T-helper 1 cell (primary cell): ENCODE results near the gene FBN1.
A peak's percentile ranks its signal among the peaks of the same experiment; 100 is the strongest.

Source experiments
- DNase-seq, 5 donors: peaks; one replicate each; pipeline ENCODE4 v3.0.0-alpha.2; 2012 to 2020

FBN1 gene

DNA sequence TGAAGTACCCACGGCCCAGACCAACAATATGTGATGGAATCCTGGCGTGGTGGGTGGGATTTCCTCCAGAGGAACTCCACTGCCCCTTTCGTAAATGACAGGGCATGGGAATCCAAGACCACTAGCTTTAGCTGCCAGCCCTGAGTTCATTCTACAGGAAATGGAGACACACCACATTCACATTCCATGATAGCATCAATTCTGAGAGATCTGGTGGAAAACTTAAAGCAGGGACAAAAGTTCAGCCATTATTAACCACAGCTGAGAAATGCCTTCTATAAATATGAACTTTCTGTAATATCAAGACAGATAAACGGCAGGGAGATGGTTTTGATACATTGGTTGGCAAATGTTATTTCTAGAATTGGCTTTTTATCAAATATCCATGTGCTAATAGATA is 98.2 kb downstream of the FBN1 start:
- no peak for DNase-seq

DNA sequence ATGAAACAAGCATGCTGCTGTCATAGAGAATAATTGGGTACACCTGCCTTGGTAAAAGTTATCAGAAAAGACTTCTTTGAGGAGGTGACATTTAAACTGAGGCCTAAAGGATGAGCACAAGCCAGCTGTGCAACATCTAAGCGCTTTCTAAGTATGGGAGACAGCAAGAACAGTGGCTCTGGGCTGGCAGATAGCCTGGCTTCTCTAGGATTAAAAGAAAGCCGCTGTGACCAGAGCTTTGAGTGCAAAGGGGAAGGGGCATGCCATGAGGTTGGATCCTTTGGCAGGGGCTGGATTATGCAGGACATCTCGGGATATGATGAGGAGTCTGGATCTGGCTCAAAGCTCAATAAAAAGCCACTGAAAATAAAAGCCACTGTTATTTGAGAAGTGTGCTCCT is 99.2 kb downstream of the FBN1 start:
- no peak for DNase-seq

DNA sequence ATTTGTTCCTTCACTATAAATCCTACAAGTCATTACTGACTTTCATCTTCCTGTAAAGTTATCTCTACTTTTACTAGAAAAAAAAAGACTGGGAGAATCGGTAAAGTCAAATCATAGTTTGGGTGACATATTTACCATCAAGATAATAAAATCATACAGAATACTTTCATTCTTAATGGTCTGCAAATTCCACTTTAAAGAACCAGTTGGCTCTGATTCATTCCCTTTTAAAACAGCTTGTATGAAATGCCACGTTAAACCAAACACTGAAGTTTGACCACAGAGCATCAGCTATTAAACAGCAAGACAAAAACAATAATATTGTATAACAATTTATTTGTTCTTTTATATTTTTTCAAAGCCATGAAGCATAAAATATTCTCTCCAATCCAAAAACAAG is 100.7 kb downstream of the FBN1 start:
- DNase-seq = no peak

DNA sequence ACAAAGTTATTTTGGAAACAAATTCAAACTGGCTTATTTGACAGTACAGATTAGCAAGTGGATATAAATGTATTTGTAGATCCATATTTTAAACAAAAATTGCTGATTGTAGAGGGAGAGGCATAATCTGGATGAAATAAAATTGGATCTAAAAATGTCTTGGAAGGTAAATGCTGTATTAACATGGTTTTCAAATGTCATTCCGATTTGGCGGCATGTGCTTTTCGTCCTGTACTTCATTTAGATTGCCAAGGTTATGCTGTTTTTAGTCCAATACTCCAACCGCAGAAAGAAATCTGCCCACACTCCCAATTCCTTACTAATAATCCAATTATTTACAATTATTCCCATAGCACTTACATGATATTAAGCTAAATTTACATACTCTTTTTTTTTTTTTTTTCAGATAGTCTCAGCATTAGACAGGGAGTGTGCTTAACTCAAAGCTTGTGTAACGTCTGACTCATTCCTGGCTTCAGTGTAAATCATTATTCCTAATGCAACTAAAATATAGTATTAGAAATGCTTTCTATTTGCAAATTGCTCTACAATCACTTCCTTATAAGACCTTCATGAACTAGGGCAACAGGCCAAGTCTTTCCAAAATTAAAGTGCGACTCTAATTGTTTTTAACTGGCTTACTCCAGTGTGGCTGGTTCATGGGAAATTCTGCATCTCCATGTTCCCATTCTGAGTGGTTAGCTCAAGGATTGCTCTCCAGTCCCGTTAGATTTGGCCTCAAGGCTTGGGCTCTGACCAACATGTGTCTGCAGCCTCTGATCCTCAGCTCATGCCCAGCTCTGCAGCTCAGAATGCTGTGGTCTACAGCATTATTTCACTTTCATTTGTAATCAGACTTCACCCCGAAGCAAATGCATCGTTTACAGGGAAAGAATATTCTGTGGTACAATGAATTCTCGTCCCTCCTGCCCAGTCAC is 103.9 kb downstream of the FBN1 start:
- DNase-seq = no peak

DNA sequence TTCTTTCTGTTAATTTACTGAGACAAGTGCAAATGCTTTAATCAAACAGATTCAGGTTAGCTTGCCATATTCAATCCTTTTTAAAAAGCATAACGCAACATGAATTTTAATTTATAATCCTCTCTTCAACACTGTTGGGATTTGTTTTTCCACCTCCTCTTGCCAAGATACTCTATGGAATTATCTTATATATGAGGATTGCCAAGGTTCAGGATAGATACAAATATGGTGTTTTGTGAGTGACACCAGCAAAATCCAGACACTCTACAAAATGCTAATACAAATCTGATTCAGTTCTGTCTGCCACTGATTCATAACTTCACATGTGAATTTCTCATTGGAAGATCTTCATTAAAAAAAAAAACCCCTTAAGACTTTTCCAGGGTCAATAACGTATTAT is 104.8 kb downstream of the FBN1 start:
- DNase-seq = no peak

DNA sequence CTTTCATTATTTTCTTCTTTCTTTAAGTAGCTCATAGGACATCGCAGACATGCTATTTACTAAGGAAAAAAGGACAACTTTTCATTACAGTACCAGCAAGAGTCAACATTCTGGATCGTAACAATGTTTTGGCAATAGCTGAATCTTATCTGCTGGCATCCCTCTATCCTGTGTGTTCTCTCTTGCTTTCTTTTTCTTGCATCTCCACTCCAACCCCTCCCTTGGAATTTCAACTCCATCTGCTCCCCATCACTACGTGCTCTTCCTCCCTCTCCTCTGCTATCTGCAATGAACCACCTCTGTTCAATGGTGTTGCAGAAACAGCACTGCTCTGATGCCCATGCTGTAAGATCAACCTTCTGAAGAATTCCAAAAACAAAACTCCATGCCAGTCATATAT is 106.6 kb downstream of the FBN1 start:
- DNase-seq = no peak

DNA sequence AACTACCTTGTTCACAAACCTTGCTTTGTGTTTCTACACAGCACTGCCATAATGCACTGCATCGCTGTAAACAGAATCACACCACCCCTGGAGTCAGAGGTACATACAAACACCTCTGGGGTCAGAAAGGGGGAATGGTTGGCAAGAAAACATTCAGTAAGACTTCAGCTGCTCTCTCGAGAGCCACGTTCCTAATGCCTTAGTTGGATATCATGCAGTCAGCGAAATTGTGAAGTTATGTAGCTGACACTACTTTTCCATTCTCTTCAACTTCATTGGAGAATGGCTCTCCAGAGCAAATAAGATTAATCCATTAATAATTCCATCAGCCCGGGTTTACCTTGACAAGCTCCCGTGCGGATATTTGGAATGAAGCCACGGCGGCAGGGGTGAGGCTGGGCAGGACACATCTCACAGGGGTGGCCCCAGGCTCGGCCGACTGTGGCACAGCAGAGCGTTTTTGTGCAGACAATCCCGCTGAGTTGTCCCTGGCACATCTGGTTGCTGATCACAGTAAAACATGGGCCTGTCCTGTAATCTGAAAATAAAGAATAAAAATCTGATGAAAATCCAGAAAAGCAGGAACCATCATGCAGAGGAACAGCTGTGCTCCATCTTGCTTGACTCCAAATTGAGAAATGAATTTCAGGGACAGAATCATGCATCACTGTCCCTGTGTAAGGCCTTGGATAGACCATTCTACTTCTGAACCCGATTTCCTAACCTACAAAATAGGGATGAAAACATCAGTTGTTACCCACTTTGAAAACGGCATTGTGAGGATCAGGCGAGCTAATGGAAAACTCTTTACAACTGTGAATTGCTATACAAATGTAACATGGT is 108.0 kb downstream of the FBN1 start:
- no peak for DNase-seq

DNA sequence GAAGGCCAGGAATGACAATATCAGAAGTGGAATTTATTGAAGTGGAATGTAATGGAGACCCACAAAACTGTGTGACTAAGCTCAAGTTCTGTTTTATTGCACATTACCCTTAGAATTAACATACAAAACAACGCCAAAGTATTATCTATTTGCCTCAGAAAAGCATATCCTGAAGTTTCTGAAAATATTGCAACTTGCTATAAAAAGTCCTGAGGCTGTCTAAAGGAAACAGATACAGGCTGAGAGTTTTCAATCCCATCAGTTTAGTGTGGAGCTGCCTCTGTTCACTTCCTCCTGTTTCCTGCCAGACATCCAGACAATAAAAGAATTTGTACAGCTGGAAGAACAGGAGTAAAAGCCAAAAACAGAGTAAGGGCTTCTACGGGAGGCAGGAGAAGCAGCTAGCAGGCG is 108.8 kb downstream of the FBN1 start:
- DNase-seq = no peak

DNA sequence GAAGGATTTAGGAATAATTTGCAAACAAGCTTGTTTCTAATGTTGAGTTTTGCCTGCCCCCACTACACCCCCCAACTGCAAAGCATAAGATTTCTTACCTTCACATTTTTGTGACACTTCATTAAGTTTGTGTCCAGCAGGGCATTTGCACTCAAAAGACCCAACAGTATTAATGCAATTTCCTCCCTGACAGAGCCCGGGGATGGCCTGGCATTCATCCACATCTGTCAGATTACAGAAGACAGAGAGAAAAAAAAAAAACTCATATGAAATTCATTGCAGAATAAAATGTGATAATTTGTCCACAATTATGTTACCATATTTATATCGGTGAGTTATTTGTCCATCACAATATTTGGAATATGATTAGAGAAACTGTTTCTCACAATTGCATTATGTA is 111.5 kb downstream of the FBN1 start:
- no peak for DNase-seq

DNA sequence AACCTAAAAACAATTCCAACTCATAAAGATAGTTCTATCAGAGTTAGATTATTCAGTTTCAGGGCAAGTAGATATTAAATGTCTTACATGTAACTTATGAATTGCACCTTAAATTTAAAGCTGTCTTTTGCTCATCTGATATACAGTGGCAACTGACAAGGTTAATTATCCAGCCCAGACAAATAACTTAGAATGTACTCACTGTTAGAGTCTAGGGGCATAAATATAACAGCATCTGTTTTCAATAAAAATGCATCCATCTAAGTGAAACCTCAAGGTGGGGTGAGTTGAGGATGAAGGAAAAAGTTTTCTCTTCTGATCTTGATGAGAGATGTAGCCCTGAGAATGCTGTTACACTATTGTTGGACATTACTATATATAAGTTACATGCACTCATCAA is 112.6 kb downstream of the FBN1 start:
- no peak for DNase-seq

DNA sequence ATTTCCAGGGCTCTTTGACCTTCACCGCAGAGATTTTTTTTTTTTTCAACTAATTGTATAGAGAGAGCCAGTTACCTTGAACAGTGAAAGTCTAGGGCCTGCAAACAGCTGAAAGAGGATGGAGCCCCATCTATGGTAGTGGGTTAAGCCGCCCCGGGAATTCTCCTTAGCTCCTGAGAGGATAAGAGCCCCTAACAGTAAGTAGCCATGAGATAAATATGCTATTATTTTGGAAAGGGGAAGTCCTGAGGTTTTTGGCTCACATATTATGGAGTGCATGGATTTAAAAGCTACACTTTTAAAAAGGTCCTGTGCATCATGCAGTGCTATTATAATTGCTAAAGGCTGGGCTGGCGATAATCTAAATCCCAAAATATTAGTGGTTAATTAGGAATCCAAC is 115.0 kb downstream of the FBN1 start:
- no peak for DNase-seq

DNA sequence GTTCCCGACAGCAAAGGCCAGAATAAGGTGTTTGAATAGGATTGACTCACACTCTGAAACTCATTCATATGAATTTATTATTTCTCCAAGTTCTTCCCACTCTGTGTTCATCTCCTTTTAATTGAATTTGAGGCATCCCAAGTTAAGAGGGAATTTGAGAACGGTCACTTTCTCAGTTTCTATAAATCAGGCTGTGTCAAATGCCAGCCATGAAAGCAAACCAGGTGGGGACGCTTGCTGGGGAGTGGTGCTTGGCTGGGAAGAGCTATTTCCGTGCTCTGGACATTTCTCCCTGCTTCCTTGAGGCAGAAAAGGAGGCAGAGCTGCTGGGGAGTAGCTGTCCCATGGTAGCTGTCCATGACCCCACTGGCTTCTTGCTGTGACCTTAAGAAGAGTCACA is 116.6 kb downstream of the FBN1 start:
- no peak for DNase-seq

DNA sequence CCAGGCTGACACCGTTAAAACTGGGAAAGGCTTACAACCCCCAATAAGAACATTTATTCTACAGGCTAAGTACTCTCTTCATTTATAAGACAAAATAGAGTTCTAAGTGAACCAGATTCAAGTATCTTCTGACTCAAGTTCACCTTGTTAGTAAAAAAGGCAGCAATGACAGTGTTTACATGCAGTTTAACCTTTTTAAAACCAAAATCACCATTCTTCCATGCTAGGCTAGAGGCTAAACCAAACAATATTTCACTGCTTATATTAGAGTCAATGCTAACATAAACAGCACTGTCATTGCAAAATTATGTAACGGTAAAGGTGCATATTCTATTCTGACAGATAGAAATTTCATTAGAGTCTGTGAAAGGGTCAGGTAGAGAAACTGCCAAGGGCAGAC is 118.0 kb downstream of the FBN1 start:
- DNase-seq = no peak

DNA sequence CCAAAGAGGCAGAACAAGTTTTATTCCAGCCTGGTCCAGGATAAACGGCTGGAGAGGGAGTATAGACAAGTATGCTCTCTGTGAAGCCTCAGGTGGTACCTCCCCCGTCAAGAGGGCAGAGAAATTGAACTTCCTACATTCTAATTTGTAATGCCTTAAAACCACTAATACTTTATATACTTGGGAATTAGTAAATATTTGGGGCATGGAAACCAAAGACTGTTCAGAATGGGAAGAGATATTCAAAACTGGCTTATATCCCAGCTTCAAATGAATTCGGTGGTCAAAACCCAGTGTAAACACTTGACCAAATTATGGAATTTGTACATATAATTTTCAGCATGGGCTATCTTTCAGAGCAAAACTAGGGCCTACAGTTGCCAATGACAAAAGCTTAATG is 122.6 kb downstream of the FBN1 start:
- no peak for DNase-seq

DNA sequence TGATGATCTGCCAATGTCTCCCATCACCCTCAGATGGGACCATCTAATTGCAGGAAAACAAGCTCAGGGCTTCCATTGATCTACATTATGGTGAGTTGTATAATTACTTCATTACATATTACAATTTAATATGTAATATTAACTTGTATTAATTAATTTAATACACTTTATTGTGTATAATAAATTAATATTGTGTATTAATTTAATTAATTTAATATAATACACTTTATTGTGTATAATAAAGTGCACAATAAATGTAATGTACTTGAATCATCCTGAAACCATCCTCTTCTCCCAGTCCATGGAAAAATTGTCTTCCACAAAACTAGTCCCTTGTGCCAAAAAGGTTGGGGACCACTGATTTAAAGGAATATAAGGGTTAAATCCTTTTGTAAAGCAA is 123.4 kb downstream of the FBN1 start:
- no peak for DNase-seq

DNA sequence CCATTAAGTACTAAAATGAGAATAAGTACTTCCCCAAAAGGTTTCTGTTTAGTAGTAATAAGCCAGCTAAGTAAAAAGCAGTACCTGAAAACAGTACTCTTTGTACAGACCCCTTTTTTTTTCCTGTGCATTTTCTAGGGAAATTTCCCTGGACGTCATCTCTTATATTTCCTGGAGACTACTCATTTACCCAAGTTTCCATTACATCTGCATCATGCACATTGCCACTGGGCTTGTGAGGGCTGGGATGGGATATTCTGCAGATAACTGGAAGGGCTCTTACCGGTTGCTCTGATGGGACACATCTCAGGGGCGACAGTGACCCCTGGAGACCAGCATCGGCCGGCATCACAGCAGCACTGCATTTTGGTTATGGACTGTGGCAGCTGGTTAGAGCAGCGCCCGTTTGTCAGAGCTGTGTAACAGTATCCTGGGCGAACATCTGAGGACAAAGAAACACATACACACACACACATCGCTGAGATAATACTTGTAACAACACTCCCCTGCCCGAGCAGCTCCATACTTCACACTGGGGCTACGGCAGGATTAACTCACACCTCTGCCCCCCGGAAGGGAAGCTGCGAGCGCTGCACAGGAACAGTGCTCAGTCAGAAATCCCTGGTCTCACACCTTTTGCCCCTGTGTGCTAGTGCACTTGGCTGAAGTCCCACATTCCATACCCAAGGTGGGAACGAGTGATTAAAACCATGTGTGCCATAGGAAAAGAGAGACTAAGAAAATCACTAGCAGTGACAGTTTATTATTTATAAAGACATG is 124.9 kb downstream of the FBN1 start:
- no peak for DNase-seq

DNA sequence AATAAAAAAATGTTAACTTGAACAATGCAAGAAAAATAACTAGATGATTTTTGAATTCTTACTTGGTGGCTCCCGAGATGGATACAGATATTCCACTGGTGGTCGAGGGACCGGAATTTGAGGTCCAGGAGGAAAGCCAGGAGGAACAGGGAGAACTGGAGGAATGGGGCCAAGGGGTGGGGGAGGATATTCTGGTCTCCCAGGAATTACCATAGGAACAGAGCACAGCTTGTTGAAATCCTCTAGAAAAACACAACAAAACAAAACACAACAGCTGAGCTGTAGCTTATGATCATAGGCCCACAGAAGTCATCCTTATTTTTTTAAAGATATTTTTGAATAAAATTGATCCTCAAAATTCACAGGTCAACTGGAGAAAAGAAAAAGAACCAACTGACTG is 129.4 kb downstream of the FBN1 start:
- no peak for DNase-seq

DNA sequence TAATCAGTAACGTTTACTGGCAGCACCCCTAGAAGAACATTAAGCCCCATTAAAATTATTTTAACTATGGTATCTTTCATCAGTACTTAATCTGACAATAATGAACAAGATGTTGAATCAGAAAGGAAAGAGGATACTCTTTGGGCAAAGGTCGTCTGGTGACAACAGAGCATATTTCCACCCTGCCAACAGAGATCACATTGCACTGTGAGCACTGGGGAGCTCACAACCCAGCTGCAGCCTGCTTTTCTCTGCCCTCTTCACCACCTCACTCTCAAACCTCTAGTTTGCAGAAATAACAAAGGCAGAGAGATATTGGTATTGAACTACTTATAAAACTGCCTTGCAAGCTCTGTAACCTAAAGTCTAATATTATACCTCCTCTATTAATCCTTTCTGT is 130.0 kb downstream of the FBN1 start:
- DNase-seq = no peak

DNA sequence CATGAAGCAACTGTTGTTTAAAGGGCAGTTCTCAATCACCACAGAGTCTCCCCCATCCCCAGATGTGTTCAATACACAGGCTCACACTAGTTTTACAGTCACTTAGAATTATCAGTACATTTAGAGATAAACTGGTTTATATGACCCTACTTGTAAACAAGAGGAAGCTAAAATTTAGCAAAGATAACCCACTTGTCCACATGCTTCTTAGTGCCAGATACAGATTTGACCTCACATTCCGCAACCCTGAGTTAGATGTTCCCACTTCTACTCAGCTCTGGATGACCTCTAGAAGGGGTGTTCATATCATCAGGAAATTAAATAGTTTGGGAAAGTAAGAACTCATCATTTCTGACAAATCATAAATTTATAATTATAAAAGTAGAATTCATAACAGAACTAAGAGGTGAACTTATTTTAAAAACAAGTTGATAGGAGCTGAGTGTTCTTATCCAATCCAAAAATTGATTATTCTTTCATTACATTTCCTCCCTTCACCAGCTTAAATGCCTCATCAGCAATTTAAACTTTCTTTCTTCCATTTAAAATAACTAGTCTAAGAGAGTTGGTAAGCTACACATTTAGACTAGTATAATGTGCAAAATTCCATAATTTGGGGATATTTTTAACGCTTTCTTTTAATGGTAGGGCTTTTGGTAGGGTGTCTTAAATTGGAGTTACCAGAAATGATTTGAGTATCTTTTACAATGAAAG is 131.2 kb downstream of the FBN1 start:
- no peak for DNase-seq

DNA sequence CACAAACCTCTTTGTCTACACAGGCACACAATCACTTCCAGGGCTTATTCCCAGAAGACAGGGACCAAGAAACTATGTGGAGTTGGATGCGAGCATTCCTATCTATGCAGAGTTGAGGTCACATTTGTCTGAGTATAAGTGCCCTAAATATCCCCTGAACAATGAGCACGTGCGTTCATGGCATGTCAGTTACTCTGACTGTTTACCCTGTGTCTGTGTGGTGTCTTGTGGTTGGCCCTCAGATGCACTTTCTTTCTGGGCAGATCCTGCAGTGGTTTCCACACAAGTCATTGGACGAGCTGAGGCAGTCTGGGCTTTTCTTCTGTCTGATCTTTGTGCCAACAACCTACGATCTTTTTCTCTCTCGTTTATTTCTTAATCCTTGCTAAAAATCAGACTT is 134.5 kb downstream of the FBN1 start:
- DNase-seq = no peak

DNA sequence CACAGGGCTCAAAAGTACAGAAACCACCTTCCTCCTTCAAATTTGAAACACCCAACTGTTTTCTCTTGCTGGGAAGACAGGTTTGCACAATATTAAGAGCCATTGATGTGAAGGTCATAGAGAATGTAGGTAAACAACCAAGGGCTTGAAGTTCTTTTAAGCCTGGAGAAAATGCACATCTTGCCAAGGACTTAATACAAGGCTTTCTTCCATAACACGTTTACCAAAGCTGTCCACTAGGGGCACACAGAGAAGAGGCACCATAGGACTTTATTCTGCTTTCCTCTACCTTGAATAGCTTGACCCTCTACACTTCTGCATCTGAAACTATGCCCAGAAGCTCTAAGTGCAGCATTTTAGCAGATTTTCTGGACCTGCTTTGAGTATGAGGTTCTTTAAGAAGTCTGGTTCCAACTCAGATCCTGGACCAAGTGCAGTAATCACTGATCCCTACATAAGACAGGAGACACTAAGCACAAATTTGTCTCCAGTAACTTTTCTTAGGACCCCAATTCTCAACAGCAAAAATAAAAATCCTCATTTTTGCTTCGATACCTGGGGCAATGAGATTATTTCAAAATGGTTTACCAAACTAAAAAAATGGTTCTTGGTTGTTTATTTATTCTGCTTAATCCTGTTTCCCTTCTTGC is 138.0 kb downstream of the FBN1 start:
- DNase-seq = peak in 1 of 5 donors; percentile 13

DNA sequence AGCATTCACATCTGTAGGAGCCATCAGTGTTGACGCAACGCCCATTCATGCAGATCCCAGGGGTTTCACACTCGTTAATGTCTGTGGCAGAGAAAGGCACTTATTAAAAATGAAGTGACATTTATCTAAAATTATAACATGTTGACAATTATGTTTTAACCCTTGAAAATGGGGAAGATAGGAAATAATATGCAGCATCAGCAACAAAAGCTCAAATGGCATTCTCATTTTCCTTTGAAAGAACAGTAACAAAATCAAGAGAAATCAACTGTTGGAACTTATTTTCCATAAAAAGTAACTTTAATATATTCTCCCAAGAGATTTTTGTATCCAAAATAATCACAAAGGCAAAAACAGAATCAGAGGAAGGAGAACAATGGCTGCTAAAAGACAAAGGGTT is 140.4 kb downstream of the FBN1 start:
- DNase-seq = no peak
